HG02884 (cell line): ENCODE measurements around the gene WNT3A.

ENCODE experiments used
- ATAC-seq: cut with Tn5 transposase; IDR thresholded peaks from one replicate; pipeline ENCODE4 v1.9.1; 2021; ENCODE audit warnings: mild to moderate bottlenecking, moderate library complexity; ENCODE audit not compliant: unreplicated experiment

WNT3A gene

DNA sequence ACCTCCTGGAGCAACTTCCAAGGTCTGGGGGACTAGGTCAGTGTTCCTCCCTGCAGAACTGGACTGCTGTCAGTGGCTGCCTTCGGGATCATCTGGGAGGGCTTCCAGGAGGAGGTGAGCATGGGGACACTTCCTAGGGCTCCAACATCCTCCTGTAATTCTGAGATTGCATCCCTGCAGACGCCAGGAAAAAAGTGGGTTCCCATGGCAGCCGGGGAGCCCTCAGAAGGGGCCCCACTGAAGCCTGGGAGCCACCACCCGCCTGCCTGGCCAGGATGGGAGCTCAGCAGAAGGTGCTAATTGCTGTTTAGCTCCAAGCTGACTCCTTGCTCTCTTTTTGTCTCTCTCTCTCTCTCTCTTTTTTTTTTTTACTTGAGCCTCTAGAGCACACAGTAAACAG, 59.6 kb downstream of the WNT3A start:
- no peak for ATAC-seq

DNA sequence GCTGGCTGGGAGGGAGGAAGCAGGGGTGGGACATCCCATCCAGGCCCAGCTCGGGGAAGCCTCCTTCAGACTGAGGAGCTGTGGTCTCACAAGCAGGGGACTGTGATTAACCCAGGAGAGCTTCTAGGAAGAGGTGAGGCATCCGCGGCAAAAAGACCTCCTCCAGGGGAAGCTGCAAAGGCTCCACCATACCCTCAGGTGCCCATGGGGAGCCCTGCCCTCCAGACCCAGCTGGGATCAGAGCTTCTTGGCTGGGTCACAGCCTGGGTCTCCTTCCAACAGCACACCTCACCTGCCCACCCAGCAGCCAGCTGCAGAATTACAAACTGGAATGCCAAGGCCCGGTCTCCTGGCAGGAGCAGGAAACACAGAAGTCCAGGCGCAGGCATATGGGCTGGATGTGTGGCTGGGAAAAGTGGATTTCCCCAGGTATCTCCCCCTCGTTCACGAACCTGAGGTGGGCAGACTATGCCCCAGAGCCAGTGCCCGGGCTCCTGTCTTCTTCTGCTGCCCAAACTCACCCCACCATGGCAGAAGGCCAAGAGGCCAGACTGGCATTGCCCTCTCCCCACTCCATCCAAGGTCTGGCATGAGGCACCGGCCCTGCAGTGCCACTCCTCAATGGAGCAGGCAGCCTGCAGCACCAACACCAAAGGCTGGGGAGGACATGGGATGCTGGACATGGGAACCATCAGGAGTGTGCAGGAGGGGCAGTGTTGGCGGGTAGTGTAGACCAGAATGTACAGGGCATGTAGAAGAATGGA, 60.3 kb downstream of the WNT3A start:
- ATAC-seq: no peak

DNA sequence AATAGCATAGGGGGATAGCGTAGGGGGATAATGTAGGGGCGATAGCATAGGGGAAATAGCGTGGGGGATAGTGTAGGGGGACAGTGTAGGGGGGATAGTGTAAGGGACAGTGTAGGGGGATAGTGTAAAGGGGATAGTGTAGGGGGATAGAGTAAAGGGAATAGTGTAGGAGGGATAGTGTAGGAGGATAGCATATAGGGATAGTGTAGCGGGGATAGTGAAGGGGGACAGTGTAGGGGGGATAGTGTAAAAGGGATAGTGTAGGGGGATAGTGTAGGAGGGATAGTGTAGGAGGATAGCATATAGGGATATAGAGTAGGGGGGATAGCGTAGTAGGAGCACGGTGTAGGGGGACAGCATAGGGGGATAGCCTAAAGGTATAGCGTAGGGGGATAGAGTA, 61.6 kb downstream of the WNT3A start:
- no peak for ATAC-seq

DNA sequence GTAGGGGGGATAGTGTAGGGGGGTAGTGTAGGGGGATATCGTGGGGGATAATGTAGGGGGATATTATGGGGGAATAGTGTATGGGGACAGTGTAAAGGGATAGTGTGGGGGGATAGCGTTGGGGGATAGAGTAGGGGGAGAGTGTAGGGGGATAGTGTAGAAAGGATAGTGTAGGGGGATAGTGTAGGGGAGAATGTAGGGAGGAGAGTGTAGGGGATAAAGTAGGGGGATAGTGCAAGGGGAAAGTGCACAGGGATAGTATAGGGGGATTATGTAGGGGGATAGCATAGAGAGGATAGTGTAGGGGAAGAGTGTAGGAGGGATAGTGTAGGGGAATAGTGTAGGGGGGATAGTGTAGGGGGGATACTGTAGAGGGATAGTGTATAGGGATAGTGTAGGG, 63.4 kb downstream of the WNT3A start:
- ATAC-seq: no peak

DNA sequence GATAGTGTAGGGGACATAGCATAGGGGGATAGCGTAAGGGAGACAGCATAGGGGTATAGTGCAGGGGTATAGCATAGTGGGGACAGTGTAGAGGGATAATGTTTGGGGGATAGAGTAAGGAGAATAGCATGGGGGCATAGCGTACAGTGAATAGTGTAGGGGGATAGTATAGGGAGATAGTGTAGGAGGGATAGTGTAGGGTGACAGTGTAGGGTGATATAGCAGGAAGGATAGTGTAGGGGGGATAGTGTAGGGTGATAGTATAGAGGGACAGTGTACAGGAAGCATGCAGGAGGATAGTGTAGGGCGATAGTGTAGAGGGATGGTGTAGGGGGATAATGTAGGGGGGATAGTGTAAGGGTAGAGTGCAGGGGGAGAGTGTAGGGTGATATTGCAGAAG, 64.1 kb downstream of the WNT3A start:
- no peak for ATAC-seq

DNA sequence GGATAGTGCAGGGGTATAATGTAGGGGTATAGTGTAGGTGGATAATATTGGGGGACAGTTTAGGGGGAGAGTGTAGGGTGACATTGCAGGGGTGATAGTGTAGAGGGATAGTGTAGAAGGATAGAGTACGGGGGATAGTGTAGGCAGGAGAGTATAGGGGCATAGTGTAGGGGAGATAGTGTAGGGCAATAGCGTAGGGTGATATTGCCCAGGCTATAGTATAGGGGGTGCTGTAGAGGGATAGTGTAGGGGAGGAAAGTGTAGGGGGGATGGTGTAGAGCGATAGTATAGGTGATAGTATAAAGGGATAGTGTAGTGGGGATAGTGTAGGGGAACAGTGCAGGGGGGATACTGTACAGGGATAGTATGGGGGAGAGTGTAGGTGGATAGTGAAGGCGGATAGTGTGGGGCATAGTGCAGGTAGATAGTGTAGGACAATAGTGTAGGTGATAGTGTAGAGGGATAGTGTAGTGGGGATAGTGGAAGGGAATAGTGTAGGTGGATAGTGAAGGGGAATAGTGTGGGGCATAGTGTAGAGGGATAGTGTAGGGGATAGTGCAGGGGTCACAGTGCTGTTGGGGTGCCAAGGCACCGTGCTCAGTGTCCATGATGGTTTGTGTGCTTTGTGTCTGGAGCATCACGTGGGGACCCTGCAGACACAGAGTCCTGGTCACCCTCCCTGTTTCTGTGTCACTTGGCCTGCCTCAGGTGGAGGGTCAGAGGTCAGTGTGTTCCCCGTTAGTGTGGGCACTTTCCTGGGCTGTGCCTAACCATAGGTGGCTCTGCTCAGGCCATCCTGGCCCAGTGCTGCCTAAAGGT, 65.2 kb downstream of the WNT3A start:
- ATAC-seq: no peak

DNA sequence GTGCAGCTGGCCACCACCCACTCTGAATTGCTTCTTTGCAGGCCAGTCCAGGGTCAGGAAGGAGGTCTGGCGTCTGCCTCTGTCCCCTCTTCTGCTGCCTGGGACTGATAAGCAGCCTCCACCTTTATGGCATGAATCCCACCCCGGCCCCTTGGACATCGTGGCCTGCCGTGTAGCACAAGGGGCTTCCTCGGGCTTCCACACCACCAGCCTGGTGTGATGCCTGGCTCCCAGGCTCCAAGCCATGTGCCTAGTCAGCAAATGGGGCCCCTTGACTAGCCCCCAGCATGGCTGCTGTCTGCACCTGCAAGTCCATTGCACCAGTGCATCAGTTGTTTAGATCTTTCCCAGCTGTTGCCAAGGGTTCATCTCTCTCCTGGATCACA, 65.9 kb downstream of the WNT3A start:
- no peak for ATAC-seq

DNA sequence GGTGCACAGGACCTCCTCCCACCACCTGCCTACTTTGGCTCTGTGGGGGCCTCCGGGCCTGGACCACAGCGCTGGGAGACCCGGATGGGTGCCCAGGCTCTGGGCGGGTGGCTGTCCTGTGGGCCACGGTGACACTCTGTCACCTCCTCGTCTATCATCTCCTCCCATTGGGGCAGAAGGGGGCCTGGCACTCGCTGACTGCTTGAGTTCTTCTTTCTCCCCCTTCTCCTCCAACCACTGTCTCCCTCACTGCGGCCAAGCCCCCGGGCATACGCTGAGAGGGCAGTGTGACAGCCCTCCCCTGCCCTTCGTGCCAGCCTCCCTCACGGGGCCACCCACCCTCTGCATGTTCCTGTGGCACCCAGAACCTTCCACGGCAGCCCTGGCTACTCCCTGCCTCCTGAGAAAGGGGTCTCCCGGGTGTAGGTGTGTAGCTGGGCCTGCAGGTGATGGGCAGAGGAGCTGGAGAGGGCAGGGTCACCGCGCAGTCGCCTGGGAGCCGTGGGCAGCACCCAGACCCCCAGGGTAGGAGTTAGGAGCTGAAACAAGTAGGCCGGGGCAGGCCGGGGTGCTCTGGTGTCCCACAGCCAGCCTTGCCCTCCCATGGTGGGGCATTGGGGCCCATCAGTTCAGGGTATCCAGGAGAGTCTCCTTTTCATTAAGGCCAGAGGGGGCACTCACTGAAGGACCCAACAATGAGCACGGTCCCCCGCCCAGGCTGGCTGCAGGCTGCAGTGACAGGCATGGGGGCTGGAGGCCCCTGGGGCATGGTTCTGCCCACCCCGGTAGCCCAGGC, 66.5 kb downstream of the WNT3A start:
- no peak for ATAC-seq

DNA sequence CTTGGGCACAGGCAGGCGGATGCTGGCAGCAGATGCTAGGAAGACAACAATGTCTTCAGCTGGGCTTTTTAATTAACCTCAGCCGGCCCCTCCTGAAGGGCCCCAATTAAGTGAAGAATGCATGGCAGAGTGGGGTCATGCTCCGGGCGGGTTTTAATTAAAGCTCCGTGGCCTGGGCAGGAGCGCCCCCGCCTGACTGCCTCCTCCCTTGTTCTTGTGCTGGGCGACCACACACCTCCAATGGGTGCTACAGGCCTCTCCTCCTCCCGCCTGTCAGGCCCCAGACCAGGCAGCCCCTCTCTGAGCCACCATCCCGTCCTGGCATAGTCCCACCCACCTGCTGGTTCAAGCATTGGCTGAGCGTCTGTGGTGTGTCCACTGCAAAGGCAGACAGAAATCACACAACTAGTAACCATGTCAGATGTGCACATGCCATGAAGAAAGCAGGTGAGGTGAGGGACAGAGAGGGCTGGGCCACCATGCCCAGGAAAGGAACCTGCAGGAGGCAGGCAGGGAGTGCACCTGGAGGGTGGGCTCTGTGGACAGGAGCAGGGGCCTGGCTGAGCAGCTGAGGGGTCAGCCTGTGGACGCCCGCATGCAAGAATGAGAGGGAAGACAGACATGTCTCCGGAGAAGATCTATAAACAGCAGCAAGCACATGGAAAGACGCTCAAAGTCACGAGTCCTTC, 67.2 kb downstream of the WNT3A start:
- no peak for ATAC-seq

DNA sequence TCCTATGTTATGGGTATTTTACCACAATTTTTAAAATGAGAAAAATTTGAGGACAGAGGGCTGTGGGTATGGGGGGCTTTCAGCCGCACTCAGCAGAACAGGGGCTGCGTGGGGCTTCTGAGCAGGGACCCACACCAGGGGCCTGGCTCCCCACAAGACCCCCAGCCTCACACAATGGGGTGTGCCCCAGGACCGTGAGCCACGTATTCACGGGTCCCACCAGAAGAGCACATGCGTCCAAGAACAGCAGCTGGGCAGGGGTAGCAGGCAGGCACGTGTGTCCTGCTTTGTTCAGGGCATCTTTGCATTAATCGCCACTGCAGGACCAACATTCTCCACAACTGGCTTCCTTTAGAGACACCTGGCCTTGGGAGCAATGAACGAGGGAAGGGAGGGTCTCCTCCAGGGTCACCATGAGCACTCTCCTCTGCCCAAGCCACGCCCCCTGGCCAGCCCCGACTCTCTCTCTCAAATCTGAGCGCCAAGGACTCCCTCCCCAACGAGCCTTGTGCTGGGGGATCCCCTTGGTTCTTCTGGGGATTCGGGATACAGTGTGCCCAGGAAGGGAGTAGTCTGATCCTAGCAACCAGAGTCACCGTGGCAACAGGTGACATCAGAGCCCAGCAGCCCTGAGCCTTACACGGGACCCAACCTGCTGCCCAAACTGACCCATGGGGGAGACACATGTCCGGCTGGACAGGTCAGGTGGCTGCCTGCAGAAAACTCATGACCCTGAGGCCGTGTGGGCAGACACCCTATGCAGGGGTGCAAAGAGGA, 68.3 kb downstream of the WNT3A start:
- ATAC-seq: no peak

DNA sequence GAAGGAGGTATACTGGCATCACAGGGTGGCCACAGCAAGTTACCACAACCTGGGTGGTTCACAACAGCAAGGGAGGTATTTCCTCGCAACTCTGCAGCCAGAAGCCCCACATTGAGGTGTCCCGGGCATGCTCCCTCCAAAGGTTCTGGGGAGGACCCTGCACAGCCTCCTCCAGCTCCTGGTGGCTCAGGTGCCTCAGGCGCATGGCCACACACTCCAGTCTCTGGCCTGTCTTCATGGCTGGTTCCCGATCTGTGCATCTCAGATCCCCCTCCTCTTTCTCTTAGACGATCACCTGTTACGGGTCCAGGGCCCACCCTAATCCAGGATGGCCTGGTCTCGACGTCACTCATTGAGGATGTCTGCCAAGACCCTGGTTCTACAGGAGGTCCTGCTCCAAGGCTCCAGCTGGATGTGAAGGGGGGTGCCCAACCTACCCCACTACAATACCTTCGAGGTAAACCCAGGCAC, 69.0 kb downstream of the WNT3A start:
- no peak for ATAC-seq

DNA sequence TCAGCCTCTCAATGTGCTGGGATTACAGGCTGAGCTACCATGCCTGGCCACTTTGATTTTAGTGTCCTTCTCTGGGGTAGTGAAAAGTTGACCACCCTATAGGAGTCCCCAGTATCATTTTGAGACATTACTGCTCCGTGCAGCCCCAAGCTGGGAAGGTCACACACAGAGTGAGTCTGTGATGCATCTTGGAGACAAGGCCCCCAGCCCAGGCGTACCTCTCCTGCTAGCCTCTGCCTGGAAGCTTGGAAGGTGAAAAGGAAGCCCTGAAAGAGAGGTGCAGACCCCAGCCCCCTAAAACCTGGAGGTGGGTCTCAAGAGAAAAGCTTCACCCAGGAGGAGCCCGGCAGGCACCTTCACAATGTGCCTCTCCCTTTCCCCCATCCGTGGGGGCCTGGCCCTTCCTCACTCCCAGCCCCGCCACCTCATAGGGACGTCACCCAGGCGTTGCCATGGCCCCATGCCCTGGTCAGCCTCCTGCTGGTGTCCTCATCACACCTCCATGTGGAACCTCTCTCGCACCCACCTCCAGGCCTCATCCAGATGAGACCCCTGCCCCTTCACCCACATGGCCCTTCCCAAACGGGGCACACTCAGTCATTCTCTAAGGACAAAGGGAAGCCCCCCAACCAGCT, 70.1 kb downstream of the WNT3A start:
- ATAC-seq: no peak

DNA sequence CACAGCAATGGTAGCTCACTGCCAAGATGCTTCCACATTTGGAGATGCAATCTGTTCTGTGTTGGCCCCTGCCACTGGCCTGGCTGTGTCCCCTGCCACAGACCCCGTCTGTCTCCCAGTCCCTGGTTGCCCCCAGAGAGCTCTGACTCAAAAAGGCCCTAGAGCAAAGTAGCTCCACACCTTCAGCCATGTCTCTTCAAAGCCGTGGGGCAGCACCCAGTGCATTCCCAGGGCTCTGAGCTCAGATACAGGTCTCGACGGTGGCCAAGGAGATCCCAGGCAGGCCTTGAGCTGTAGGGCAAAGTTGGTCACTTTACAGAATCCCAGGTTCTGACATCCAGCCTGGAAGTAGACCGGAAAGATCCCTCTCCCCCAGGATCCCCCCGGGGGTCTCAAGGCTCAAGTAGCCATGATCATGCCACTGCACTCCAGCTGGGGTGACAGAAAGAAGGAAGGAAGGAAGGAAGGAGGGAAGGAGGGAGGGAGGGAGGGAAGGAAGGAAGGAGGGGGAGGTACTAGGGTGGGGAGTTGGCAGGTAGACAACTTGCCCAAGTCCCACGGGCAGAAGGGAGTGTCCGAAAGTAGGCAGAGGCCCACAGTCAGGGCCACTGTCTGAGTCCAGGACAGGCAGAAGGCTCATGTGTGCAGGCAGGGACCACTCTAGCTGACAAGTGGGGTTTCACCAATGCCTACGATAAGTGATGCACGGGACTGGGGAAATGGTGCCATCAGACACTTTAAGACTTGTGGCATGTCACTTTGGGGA, 71.0 kb downstream of the WNT3A start:
- ATAC-seq: no peak

DNA sequence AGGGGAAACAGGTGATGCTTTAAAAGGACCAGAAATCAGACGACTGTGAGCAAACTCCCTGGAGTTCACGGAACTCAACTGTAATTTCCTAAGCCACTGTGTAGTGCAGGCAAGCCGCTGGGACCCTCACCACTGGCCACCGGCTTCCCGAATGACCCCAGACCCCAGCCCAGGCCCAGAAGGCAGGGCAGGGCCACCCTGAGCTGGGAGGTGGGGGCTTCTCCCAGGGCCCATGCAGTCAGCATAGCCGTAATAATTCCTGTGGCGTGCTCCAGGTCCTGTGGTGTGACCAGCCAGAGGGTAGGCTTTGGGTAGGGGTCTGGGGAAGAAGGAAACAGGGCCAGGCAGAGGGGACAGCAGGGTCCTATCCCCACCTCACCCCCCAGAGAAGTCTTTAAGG, 72.2 kb downstream of the WNT3A start:
- no peak for ATAC-seq

DNA sequence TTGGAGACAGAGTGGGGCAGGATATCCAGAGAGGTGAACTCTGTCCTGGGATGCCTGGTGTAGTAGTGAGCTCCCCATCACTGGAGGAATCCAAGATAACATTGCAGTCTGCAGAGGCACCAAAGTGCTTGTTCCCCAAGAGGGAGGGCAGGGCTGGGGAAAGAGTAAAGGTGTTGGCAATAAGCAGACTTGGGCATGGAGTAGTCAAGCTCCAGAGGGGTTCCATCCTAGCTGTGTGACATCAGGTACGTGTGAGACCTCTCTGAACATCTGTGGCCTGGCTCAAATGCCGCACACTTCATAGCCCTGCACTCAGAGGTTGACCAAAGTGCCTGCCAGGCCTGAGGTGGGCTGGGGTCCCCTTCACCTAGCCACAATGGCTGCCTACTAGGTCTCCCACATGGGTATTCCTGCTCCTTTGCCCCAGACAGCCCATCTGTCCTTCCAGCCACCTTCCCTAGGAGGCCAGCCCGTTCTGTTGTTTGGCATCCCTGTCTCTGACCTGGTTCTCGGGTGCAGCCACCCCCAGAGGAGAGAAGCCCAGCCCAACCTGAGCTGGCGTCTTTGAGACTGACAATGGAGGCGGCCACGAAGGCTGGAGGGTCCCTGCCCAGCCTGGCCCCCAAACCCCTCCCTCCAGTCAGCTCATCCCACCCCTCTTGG, 72.9 kb downstream of the WNT3A start:
- no peak for ATAC-seq

DNA sequence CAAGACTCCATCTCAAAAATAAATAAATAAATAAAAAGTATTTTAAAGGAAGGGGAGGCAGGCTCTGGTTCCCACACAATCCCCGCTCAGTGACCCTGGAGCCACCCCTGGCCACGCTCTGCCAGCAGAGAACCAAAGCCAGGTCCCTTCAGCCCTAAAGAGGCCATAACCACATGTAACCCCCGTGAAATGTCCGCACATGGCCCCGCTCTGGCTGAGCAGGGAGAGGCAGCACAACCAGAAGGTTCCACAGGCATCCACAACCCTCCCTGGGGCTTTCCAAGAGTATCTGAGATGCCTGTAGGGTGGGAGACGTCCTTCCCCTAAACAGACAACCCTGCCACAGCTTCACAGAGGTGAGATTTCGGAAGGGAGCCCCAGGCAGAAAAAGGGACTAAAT, 74.3 kb downstream of the WNT3A start:
- ATAC-seq: no peak

DNA sequence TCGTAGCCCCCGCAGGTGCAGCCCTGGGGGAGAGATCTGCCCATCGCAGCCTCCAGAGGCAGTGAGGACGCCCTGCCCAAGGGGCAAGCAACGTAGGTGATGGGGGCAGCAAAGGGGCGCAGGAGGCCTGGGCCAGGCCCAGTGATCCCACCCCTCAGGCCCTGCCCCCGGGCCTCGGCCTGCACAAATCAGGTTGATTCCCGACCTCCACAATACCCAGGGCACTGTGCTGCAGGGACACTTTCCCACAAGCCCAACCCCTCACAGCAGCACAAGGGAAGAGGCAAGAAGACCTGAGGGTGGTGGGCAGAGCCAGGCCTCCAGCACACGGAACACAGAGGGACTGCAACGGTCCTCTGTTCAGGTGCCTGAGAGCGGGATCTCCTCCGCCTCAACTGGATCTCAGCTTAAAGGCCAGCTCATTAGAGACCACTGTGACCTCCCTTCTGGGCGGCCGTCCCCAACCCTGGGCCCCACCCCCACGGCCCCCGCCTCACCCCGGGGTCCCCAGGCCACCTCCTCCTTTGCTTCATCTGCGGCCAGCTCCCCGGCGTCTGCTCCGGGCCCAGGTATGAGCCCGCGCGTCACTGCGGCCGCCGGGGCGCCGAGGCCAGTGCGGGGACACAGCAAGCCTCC, 74.9 kb downstream of the WNT3A start:
- peak; percentile 1 for ATAC-seq
